HCT116 (cell line): ENCODE results near the gene STX16. TPM values are rescaled to one million over a fixed set of nuclear protein-coding genes. Genes with fewer than 3 reads are reported as not detected.

Experiments used
- ATAC-seq: fragments of 200-7000 bp; cut with Tn5 transposase; 2 replicates; pipeline ENCODE4 v1.9.1; 2020; ENCODE audit warnings: mild to moderate bottlenecking, moderate library complexity
- BruUV-seq: library from RNA; stranded (reverse); fragments of 400-500 nt; replicated peaks from 2 replicates; lab custom pipeline; 2021; lab: Mats Ljungman, UMichigan
- CTCF ChIA-PET: fragments of 300-600 bp; sonication (Branson Sonifier 250); formaldehyde crosslinking; loops from one replicate; lab custom pipeline; 2021; ENCODE audit warnings: antibody characterized with exemption; lab: Charles Lee
- POLR2A ChIA-PET: fragments of 300-600, 350-600 bp; sonication (Branson Sonifier 250); formaldehyde crosslinking; loops from one replicate; lab custom pipeline; 2021; ENCODE audit warnings: antibody characterized with exemption; lab: Charles Lee
- RAD21 ChIA-PET, 2 experiments: fragments of 300-600 bp; sonication (Branson Sonifier 250); formaldehyde crosslinking; loops; one replicate each; lab custom pipeline; 2023; ENCODE audit warnings: low total read pairs in 2 of 2; ENCODE audit not compliant: uncharacterized antibody in 2 of 2, unreplicated experiment in 2 of 2, low non-redundant PET in 1 of 2; lab: Charles Lee
- DNase-seq: peaks from one replicate; pipeline ENCODE4 v3.0.0-alpha.2; 2010; ENCODE audit warnings: low read depth, low spot score
- H2AFZ ChIP-seq: fragments of 200-600 bp; shearing (Covaris generic), sonication (generic); 2 replicates; pipeline ENCODE4 v1.6.1; 2017; ENCODE audit warnings: low read depth, mixed run types, mixed read lengths, antibody characterized with exemption, low read length; ENCODE audit not compliant: poor library complexity, severe bottlenecking
- H3K27ac ChIP-seq: 2 replicates; pipeline ENCODE4 v1.5.1; 2012; ENCODE audit warnings: low read depth, low read length
- H3K27me3 ChIP-seq: fragments of 200-600 bp; sonication (generic); 2 replicates; pipeline ENCODE4 v1.6.1; 2016; ENCODE audit warnings: mixed run types, low read length, mixed read lengths; ENCODE audit not compliant: insufficient read depth
- H3K36me3 ChIP-seq, 2 experiments: fragments of 200-500 bp in 1 of 2; fragments of 200-600 bp in 1 of 2; sonication (Bioruptor generic) in 1 of 2; sonication (generic) in 1 of 2; 2 replicates each; pipeline versions ENCODE4 v1.5.1 to v1.6.1; 2014 to 2016; ENCODE audit warnings: low read length in 2 of 2, inconsistent platforms in 1 of 2, mixed read lengths in 1 of 2, mixed run types in 1 of 2; ENCODE audit not compliant: insufficient read depth in 2 of 2, control insufficient read depth in 1 of 2
- H3K4me1 ChIP-seq, 2 experiments: fragments of 200-600 bp in 1 of 2; sonication (generic) in 1 of 2; 2 replicates each; pipeline versions ENCODE4 v1.5.1 to v1.6.1; 2012 to 2017; ENCODE audit warnings: low read length in 2 of 2, inconsistent platforms in 1 of 2, mild to moderate bottlenecking in 1 of 2, mixed read lengths in 1 of 2, mixed run types in 1 of 2, moderate library complexity in 1 of 2; ENCODE audit not compliant: insufficient read depth in 2 of 2, control insufficient read depth in 1 of 2
- H3K4me2 ChIP-seq: fragments of 200-600 bp; sonication (generic); 2 replicates; pipeline ENCODE4 v1.6.1; 2017; ENCODE audit warnings: mixed run types, low read length, mixed read lengths
- H3K4me3 ChIP-seq, 2 experiments: fragments of 200-600 bp in 1 of 2; sonication (generic) in 1 of 2; replicated peaks in 1 of 2; 2 replicates each; pipeline ENCODE4 v1.5.1; 2011 to 2016; ENCODE audit warnings: low read length in 2 of 2, control low read depth in 1 of 2, low read depth in 1 of 2, mild to moderate bottlenecking in 1 of 2, mixed read lengths in 1 of 2, mixed run types in 1 of 2
- H3K79me2 ChIP-seq: fragments of 200-600 bp; sonication (generic); 2 replicates; pipeline ENCODE4 v1.6.1; 2017; ENCODE audit warnings: mild to moderate bottlenecking, mixed run types, low read length, moderate library complexity, mixed read lengths; ENCODE audit not compliant: insufficient read depth
- H3K9ac ChIP-seq: fragments of 200-600 bp; sonication (generic); 2 replicates; pipeline ENCODE4 v1.6.1; 2016; ENCODE audit warnings: low read length, mixed read lengths
- H3K9me2 ChIP-seq: fragments of 200-600 bp; sonication (generic), shearing (Covaris generic); 2 replicates; pipeline ENCODE4 v1.6.1; 2017; ENCODE audit warnings: mixed run types, mild to moderate bottlenecking, moderate library complexity; ENCODE audit not compliant: insufficient read depth
- H3K9me3 ChIP-seq, 2 experiments: fragments of 200-500 bp in 1 of 2; fragments of 200-600 bp in 1 of 2; sonication (Bioruptor generic) in 1 of 2; sonication (generic) in 1 of 2; 2 replicates each; pipeline ENCODE4 v1.6.1; 2014 to 2017; ENCODE audit warnings: low read length in 2 of 2, mixed read lengths in 2 of 2, inconsistent platforms in 1 of 2, low read depth in 1 of 2, mild to moderate bottlenecking in 1 of 2, mixed run types in 1 of 2, moderate library complexity in 1 of 2; ENCODE audit not compliant: control insufficient read depth in 1 of 2, insufficient read depth in 1 of 2
- H4K20me1 ChIP-seq: fragments of 200-600 bp; sonication (generic), shearing (Covaris generic); 2 replicates; pipeline ENCODE4 v1.6.1; 2017; ENCODE audit warnings: mixed run types, mild to moderate bottlenecking, moderate library complexity; ENCODE audit not compliant: insufficient read depth
- ATF3 ChIP-seq: IDR thresholded peaks from 2 replicates; pipeline ENCODE4 v1.6.1; 2012
- ELF1 ChIP-seq: IDR thresholded peaks from 2 replicates; pipeline ENCODE4 v1.6.1; 2012; ENCODE audit warnings: low read depth, borderline replicate concordance
- JUND ChIP-seq: IDR thresholded peaks from 2 replicates; pipeline ENCODE4 v1.6.1; 2012
- POLR2A ChIP-seq: IDR thresholded peaks from 2 replicates; pipeline ENCODE4 v1.7.0; 2011; ENCODE audit warnings: borderline replicate concordance; ENCODE audit not compliant: insufficient read depth, insufficient read length; ENCODE audit errors: extremely low read depth
- REST ChIP-seq: IDR thresholded peaks from 2 replicates; pipeline ENCODE4 v1.6.1; 2012; ENCODE audit warnings: low read depth
- ZBTB33 ChIP-seq: IDR thresholded peaks from 2 replicates; pipeline ENCODE4 v1.6.1; 2011; ENCODE audit warnings: mild to moderate bottlenecking, low read length, moderate library complexity; ENCODE audit not compliant: insufficient replicate concordance; ENCODE audit errors: extremely low read depth
- ZFX ChIP-seq: fragments of 450-650 bp; IDR thresholded peaks from 2 replicates; pipeline ENCODE4 v1.6.1; 2017
- intact Hi-C: fragments of 100-400 bp; cut with micrococcal nuclease; formaldehyde crosslinking; loops from 2 replicates; pipeline ENCODE4 v1.10.0; 2022
- total RNA-seq: library from RNA; stranded (reverse); gene quantifications from one replicate; pipeline ENCODE4 v1.2.1, GENCODE V29; 2021; ENCODE audit not compliant: unreplicated experiment

The STX16 gene
- total RNA-seq, 1 experiment from 2014 or later: 55.1 TPM

- 0 out of 2 replicates have a peak, but pooled peaks cover 4% of the 10 kb centered on the region for H3K27me3 ChIP-seq
- H2AFZ ChIP-seq: no peak overlapping the region
- no peak overlapping the region for H3K4me2 ChIP-seq
- ATAC-seq: no peak
- TF ChIP-seq ZFX (no peak), POLR2A (no peak), ELF1 (no peak), REST (no peak)
- no peak overlapping the region for H3K27ac ChIP-seq
- H3K9ac ChIP-seq: no peak overlapping the region
- ChIA-PET RAD21 (no interaction called here), CTCF (no interaction called here), POLR2A (no interaction called here)
- no TSS peak for BruUV-seq
- H3K4me3 ChIP-seq: no peak overlapping the region
- intact Hi-C loops: no loop called here
- no peaks in the 10 kb centered on the region for H3K9me3 ChIP-seq
- H3K9me2 ChIP-seq: no peaks in the 10 kb centered on the region
- no peaks in the 10 kb centered on the region for H3K79me2 ChIP-seq
- H3K4me1 ChIP-seq: peaks cover 3 to 19% of the 10 kb centered on the region in 2 experiments; a peak in 3 of 4 replicates
- H4K20me1 ChIP-seq: no peaks in the 10 kb centered on the region
- no peak for DNase-seq
- no peaks in the 10 kb centered on the region for H3K36me3 ChIP-seq
Observed at GRCh38 chr20:58634059-58634458, 17.0 kb upstream of the STX16 start.

GRCh38 chr20:58634521-58635278 lies 16.4 kb upstream of the STX16 start:
- H3K36me3 ChIP-seq: no peaks in the 10 kb centered on the region
- DNase-seq (no peak), ATAC-seq (no peak)
- ChIA-PET CTCF (no interaction called here), RAD21 (no interaction called here), POLR2A (no interaction called here)
- TF ChIP-seq JUND: no peak
- TF ChIP-seq ZFX: no peak
- TF ChIP-seq ZBTB33: no peak
- no peak for TF ChIP-seq ATF3
- H3K9ac ChIP-seq: no peak overlapping the region
- H3K27ac ChIP-seq: no peak overlapping the region; the same call in 1 of the 2 replicates
- H3K9me3 ChIP-seq: no peaks in the 10 kb centered on the region
- intact Hi-C loops: no loop called here
- no peaks in the 10 kb centered on the region for H3K79me2 ChIP-seq
- H3K9me2 ChIP-seq: no peaks in the 10 kb centered on the region
- H3K4me1 ChIP-seq: peaks cover 3 to 14% of the 10 kb centered on the region in 2 experiments; a peak in 3 of 4 replicates
- H3K27me3 ChIP-seq: 0 out of 2 replicates have a peak, but pooled peaks cover 4% of the 10 kb centered on the region
- H4K20me1 ChIP-seq: no peaks in the 10 kb centered on the region
- H2AFZ ChIP-seq: no peak overlapping the region
- no TSS peak for BruUV-seq
- no peak overlapping the region for H3K4me2 ChIP-seq
- H3K4me3 ChIP-seq: no peak overlapping the region
